HEK293 (cell line): ENCODE data around the gene TPP2.

ENCODE experiments used
- HOXA7 ChIP-seq: sonication (generic); formaldehyde crosslinking; IDR thresholded peaks from 2 replicates; pipeline ENCODE4 v1.8.1; 2022; ENCODE audit warnings: missing genetic modification reagents, borderline replicate concordance
- KLF1 ChIP-seq: fragments of 450-650 bp; formaldehyde crosslinking; IDR thresholded peaks from 2 replicates; pipeline ENCODE4 v1.5.1; 2016; ENCODE audit warnings: missing biosample characterization, missing genetic modification characterization
- SP3 ChIP-seq: fragments of 450-650 bp; formaldehyde crosslinking; IDR thresholded peaks from 2 replicates; pipeline ENCODE4 v1.5.1; 2016; ENCODE audit warnings: missing biosample characterization, missing genetic modification characterization
- ZBTB1 ChIP-seq: fragments of 450-650 bp; formaldehyde crosslinking; IDR thresholded peaks from 2 replicates; pipeline ENCODE4 v1.5.1; 2016; ENCODE audit warnings: missing biosample characterization, missing genetic modification characterization
- ZBTB8A ChIP-seq: fragments of 450-650 bp; formaldehyde crosslinking; IDR thresholded peaks from 2 replicates; pipeline ENCODE4 v1.5.1; 2016; ENCODE audit warnings: missing biosample characterization, missing genetic modification characterization
- ZNF146 ChIP-seq: fragments of 450-650 bp; formaldehyde crosslinking; IDR thresholded peaks from 2 replicates; pipeline ENCODE4 v1.5.1; 2016; ENCODE audit warnings: missing biosample characterization, missing genetic modification characterization
- ZNF175 ChIP-seq: fragments of 450-650 bp; formaldehyde crosslinking; IDR thresholded peaks from 2 replicates; pipeline ENCODE4 v1.5.1; 2016; ENCODE audit warnings: missing biosample characterization, missing genetic modification characterization
- ZNF416 ChIP-seq: fragments of 450-650 bp; formaldehyde crosslinking; IDR thresholded peaks from 2 replicates; pipeline ENCODE4 v1.5.1; 2016; ENCODE audit warnings: missing biosample characterization, missing genetic modification characterization
- ZNF530 ChIP-seq: fragments of 450-650 bp; formaldehyde crosslinking; IDR thresholded peaks from 2 replicates; pipeline ENCODE4 v1.5.1; 2016; ENCODE audit warnings: low read depth, missing biosample characterization, missing genetic modification characterization
- ZNF561 ChIP-seq: fragments of 450-650 bp; IDR thresholded peaks from 2 replicates; pipeline ENCODE4 v1.5.1; 2018; ENCODE audit warnings: missing biosample characterization, missing genetic modification characterization, borderline replicate concordance
- ZNF747 ChIP-seq: fragments of 450-650 bp; formaldehyde crosslinking; IDR thresholded peaks from 2 replicates; pipeline ENCODE4 v1.5.1; 2016; ENCODE audit warnings: missing biosample characterization, missing genetic modification characterization
- TF ChIP-seq, protein P1 (sequence below): fragments of 450-650 bp; formaldehyde crosslinking; IDR thresholded peaks from 2 replicates; pipeline ENCODE4 v1.5.1; 2016; ENCODE audit warnings: missing biosample characterization, missing genetic modification characterization
- TF ChIP-seq, protein P2 (sequence below): fragments of 450-650 bp; formaldehyde crosslinking; IDR thresholded peaks from 2 replicates; pipeline ENCODE4 v1.5.1; 2016; ENCODE audit warnings: missing biosample characterization, missing genetic modification characterization
- TF ChIP-seq, protein P3 (sequence below): fragments of 450-650 bp; formaldehyde crosslinking; IDR thresholded peaks from 2 replicates; pipeline ENCODE4 v1.5.1; 2016; ENCODE audit warnings: missing biosample characterization, missing genetic modification characterization, borderline replicate concordance

DNA sequence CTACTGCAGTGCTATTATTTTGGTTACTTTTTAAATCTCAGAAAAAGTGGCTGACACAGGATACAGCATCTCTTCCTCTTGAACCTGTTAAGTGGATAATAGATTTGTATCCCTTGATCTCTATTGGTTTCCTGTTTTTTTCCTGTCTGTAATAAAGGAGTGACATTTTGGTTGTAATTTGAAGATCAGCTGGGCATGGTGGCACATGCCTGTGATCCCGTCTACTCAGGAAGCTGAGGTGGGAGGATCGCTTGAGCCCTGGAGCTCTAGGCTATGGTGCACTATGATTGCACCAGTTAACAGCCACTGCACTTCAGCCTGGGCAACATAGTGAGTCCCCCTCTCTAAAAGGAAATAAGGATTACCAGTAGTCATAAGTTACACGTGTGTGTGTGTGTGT, 51.3 kb downstream of the TPP2 start:
- TF ChIP-seq KLF1 (tag by site-specific recombination) (no peak), ZBTB8A (tag by site-specific recombination) (no peak), ZNF146 (tag by site-specific recombination) (no peak), ZBTB1 (no peak), HOXA7 (CRISPR knock-in tag) (no peak), ZNF416 (tag by site-specific recombination) (no peak), ZNF530 (tag by site-specific recombination) (no peak), SP3 (tag by site-specific recombination) (no peak), ZNF561 (no peak), ZNF747 (tag by site-specific recombination) (no peak), ZNF175 (tag by site-specific recombination) (no peak)
- TF ChIP-seq, protein P1, sequence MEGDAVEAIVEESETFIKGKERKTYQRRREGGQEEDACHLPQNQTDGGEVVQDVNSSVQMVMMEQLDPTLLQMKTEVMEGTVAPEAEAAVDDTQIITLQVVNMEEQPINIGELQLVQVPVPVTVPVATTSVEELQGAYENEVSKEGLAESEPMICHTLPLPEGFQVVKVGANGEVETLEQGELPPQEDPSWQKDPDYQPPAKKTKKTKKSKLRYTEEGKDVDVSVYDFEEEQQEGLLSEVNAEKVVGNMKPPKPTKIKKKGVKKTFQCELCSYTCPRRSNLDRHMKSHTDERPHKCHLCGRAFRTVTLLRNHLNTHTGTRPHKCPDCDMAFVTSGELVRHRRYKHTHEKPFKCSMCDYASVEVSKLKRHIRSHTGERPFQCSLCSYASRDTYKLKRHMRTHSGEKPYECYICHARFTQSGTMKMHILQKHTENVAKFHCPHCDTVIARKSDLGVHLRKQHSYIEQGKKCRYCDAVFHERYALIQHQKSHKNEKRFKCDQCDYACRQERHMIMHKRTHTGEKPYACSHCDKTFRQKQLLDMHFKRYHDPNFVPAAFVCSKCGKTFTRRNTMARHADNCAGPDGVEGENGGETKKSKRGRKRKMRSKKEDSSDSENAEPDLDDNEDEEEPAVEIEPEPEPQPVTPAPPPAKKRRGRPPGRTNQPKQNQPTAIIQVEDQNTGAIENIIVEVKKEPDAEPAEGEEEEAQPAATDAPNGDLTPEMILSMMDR, result no peak
- TF ChIP-seq, protein P2, sequence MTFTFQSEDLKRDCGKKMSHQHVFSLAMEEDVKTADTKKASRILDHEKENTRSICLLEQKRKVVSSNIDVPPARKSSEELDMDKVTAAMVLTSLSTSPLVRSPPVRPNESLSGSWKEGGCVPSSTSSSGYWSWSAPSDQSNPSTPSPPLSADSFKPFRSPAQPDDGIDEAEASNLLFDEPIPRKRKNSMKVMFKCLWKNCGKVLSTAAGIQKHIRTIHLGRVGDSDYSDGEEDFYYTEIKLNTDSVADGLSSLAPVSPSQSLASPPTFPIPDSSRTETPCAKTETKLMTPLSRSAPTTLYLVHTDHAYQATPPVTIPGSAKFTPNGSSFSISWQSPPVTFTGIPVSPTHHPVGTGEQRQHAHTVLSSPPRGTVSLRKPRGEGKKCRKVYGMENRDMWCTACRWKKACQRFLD, result no peak
- TF ChIP-seq, protein P3, sequence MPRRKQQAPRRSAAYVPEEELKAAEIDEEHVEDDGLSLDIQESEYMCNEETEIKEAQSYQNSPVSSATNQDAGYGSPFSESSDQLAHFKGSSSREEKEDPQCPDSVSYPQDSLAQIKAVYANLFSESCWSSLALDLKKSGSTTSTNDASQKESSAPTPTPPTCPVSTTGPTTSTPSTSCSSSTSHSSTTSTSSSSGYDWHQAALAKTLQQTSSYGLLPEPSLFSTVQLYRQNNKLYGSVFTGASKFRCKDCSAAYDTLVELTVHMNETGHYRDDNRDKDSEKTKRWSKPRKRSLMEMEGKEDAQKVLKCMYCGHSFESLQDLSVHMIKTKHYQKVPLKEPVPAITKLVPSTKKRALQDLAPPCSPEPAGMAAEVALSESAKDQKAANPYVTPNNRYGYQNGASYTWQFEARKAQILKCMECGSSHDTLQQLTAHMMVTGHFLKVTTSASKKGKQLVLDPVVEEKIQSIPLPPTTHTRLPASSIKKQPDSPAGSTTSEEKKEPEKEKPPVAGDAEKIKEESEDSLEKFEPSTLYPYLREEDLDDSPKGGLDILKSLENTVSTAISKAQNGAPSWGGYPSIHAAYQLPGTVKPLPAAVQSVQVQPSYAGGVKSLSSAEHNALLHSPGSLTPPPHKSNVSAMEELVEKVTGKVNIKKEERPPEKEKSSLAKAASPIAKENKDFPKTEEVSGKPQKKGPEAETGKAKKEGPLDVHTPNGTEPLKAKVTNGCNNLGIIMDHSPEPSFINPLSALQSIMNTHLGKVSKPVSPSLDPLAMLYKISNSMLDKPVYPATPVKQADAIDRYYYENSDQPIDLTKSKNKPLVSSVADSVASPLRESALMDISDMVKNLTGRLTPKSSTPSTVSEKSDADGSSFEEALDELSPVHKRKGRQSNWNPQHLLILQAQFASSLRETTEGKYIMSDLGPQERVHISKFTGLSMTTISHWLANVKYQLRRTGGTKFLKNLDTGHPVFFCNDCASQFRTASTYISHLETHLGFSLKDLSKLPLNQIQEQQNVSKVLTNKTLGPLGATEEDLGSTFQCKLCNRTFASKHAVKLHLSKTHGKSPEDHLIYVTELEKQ (tag by site-specific recombination), result no peak
